ENCODE data around the gene MAP1B.
"Not testable (repeated sequence)": the region's sequence is repeated elsewhere in the genome, so short reads cannot be mapped to it uniquely, and the experiment has no call there.

MAP1B gene

DNA sequence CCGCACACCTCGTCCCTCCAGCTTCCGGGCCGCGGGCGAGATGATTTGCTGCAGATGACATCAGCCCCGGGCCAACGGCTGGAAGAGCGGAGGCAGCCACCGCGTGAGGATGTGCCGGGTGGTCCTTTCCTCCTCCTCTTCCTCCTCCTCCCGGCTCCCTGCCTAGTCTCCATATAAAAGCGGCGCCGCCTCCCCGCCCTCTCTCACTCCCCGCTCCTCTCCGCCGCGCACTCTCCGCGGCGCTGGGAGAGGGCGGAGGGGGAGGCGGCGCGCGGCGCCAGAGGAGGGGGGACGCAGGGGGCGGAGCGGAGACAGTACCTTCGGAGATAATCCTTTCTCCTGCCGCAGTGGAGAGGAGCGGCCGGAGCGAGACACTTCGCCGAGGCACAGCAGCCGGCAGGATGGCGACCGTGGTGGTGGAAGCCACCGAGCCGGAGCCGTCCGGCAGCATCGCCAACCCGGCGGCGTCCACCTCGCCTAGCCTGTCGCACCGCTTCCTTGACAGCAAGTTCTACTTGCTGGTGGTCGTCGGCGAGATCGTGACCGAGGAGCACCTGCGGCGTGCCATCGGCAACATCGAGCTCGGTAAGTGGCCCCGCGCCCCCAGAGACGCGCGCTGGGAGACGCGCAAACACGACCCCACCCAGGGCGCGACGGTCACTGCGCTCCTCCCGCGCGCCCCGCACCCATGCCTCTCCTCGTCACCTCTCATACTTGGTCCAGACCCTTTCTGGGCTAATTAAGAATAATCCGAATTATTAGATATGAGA is at the start of gene MAP1B:
Gene MAP1B (plus strand): TSS at position 345 of the 770 bp plus-strand sequence. CDS start 57 bp downstream, at position 402.
- DNase-seq (ENCODE audit: low spot score), result peak; percentile 86

DNA sequence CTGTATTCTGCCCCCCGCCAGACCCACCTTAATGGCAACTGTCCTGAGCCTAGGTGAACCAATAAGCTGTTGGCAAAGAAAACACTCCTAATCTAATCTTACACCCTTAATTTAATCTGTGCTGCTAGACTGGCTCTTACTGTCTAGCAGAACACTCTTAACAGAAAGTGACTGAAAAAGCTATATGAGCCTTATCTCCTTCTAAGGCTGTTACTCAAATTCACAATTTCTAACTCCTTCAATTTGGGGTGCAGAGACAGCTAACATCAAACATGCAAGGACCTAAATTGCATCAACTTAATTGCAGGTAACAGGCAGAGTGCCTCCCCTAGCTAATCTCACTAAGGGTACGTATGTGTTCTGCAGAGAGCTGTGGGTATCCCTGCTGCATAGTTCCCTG is 49.5 kb upstream of the MAP1B start:
- DNase-seq (ENCODE audit: low spot score), result no peak

DNA sequence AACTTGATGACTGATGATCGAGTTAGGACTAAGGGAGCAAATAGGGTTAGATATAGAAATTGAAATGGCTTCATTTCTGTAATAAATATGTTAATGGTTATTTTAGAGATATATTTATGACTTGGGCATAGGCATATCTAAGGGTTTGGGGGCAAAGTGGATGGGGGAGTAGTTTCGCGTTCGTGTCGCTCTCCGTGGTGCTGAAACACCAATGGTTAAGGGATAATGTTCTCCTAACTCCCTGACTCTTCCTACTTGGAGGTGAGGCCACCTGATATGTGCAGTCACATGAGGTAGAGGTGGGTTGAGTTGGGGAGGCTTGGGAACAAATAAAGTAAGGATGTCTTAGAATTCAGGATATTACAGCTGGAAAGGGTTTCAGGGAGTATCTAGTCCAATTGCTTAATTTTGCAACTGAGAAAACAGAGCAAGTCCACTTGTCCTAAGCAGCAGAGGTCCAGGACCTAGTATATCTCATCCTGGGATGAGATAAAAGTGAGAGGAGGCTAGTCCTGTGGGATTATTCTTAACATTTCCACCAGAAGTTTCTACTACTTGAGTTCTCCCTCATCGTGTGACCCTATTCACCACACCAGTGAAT is 44.0 kb upstream of the MAP1B start:
- peak; percentile 7 for DNase-seq (ENCODE audit: low spot score)

DNA sequence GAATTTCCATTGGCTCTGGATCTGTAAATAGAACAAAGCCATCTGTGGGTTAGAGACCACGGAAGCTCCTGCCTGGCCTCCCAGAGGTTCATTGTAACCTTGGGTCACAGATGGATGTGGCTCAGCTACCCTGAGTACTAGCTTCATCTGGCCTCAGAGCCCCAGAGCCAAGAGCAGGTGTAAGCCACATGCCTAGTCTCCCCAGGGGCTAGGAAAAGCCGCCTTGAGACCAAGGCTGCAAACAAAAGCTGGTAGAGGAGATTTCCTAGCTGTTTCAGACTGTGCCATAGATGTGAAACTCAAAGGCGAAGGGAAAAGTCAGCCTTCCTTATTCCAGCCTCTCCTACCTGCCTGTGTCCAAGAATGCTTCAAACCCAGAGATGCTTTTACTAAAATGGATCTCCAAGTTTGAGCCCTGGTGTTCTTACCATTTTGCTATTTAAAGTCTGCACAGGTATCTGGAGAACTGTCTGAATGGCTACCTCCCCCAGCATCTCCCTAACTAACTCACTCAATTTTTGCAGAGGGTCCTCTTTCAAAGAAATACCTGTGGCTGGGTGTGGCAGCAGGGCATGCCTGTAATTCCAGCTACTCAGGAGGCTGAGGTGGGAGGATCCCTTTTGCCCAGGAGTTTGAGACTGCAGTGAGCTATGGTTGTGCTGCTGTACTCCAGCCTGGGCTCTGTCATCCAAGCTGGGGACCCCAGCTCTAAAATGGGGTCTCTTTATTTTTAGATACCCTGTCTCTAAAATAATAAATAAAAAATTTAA is 42.3 kb upstream of the MAP1B start:
- DNase-seq (ENCODE audit: low spot score), result no peak

DNA sequence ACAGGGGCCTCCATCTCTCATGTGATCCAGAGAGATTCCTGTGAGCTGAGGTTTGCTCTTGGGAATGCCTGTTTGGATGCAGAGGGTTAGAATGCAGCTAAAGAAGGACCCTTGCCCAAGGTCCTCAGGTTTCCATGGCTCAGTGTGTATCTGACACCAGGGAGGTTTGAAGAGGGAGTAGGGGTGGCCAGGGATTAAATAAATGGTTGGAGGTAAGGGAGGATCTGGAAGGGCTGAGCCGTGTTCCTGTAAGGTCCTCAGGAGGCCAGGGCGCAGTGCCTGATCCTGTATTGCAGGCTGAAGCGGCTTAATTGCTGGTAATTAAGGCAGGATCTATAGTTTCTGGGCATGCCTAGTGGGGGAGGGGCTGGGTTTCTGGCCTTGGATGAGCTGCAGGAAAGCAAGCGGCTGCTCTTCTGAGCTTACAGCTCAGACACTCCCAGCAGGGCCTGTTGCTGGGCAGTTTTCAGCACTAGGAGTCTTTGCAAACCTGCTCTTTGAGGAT is 41.5 kb upstream of the MAP1B start:
- DNase-seq (ENCODE audit: low spot score), result peak; percentile 23

DNA sequence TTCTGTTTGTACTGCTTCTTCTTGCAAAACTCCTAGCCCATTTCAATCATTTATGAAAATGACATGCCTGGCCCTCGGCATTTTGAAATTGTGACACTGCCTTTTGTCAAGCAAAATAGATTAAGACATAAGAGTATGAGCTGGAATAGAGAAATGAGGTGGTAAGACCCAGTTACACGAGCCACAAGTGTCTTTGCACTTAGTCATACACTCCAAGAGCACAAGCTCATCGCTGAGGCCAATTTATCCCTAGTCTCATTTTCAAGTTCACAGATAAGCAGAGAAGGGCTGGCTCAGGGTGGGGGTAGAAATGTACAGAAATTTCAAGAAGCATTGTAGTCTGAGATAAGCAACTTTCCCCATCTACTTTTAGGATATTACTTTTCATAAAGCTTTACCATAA is 40.6 kb upstream of the MAP1B start:
- DNase-seq (ENCODE audit: low spot score), result peak; percentile 78

DNA sequence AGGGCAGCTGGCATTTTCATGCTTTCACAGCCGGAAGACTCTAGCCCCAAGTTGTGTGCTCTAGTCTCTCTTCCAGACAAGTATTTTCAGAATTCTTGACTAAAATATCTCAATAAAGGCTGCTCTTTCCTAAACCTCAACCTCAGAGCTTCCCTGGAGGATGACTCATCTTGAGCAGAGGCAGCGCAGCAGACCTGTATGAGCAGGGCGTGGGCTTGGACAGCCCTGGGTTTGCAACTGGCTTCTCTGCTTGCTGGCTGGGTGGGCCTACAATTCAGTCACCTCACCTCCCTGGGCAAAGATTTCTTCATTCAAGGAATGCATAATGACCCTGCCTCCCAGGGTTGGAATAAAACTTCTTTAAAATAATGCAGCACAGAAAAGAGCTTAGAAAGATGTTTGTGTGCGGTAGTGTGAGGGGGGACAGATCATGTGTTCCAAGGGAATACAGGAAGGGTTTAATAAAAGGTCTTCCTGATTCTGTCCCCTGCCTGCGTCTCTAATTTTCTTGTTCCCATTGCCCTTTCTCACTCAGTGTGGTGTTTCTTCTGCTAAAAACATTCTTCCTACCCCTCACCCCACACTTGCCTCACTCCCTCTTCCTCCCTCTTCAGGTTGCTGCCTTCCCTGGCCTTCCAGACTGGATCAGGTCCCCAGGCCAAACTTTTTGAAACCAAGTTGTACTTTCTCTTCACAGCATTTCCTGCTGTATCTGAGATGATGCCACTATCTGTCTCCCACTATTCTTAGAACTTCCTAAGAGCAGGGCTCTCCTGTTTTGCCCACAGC is 39.4 kb upstream of the MAP1B start:
- peak; percentile 86 for DNase-seq (ENCODE audit: low spot score)

DNA sequence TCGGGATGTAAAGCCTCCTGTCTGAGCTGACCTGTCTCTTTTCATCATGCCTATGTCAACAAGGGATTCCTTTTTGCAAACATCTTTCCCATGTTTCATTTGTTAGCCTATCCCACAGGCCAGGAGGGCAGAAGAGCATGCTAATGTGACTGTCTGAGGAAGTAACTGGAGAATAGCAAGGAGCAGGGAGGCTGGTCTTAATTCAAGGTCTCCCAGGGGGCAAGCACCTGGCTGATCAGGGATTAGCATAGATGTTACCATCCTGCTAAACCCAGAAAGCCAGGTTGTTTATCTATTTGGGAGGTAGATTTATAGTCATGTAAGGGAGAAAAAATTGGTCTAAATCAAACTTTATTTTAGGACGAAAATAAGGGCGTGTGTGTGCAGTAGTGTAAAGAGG is 36.7 kb upstream of the MAP1B start:
- no peak for DNase-seq (ENCODE audit: low spot score)

DNA sequence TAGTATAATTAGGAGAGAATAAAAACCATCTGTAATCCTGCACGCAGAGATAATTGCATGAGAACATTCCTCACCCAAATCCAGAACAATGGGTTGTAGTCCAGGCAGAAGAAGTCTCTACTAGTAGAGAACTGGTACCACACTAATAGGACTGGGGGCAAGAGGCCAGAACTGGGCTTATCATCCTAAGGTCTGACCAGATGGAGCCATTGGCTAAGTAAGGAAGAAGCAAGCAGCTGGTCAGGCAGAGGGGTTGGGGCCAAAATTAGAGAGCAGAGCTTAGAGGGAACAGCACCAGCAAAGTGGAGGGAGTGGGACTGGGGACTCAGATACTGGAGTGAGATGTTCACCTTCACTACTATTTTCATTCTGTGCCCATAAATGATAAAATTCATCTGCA is 35.4 kb upstream of the MAP1B start:
- DNase-seq (ENCODE audit: low spot score), result no peak

DNA sequence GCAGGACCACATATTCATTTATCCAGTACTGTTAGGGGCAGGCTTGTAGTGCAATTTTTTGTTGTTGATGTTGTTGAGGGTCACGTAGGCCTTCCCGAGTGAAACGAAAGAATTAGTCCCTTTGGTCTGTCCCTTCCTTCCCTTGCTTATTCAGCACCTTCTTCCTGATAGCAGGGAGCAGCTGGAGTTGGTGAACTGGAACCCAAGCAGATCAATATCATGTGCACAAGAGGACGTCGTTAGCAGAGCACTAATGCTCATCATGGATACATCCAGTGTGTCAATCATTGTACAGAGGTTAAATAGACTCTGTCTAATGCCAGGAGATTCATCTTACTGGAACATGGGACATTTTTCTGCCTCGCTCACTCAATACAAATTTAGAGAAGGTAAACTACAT is 33.0 kb upstream of the MAP1B start:
- no peak for DNase-seq (ENCODE audit: low spot score)

DNA sequence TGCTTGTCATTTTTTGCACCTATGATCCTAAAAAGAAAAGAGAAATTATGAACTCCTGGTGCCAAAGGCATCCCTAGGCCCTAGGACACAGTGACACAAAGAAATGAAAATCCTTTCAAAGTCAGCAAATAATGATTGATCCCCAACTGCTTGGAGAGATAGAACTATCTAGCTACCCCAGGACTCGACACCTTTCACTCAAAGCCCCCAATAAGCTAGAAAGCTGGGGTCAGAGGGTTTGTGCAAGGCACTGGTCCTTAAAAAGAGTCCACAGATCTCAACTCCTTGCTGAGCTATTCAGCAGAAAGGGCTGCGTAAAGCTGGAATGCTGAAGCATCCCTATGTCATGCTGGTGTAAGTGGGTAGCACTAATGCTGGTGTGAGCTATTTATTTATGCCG is 31.8 kb upstream of the MAP1B start:
- no peak for DNase-seq (ENCODE audit: low spot score)

DNA sequence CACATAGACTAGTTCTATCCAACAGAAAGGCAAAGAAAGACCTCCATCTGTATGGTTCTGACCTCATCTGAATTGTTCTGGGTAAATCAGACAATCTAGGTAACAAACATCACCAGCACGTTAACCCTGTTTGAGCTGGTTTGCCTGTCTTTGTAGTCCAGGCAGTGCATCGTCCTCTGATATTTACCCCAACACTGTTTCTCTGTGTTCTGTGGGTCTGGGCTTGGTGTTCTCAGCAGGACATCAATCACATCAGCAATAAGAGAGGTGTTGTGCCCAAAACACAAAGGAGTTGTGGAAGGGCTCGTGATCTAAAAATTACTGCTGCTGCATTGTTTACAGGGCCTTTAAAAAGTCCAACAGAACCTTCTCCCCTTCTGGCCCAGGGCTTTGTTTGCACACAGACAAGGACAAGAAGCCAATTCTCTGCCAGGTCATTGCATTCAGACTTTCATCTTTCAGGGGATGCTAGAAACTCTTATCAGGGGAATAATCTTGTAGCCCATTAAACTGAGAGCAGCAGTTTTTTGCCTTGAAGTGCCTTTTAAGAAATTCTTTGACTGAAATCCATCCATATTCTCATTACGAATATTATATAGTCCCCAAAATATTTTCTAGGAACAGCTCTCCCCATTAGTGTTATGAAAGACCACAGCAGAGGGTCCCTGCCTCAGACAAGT is 30.5 kb upstream of the MAP1B start:
- no peak for DNase-seq (ENCODE audit: low spot score)

DNA sequence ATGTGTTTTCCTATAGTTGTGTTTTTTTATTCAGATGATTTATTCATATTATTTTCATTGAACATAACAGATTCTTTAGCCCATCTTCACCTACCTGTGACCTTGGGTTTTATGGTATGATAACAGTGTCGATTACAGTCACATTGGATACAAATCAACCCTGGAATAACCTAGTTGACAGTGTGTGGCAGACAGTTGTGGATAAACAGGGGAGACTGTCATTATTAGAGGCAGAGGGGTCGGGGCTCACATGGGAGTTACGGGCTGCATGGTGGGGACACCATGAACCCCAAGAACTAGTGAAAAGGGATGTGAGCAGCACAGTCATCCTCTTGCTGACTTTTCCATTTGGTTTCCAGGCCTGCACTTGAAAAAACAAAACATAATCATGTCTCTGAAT is 29.9 kb upstream of the MAP1B start:
- no peak for DNase-seq (ENCODE audit: low spot score)

DNA sequence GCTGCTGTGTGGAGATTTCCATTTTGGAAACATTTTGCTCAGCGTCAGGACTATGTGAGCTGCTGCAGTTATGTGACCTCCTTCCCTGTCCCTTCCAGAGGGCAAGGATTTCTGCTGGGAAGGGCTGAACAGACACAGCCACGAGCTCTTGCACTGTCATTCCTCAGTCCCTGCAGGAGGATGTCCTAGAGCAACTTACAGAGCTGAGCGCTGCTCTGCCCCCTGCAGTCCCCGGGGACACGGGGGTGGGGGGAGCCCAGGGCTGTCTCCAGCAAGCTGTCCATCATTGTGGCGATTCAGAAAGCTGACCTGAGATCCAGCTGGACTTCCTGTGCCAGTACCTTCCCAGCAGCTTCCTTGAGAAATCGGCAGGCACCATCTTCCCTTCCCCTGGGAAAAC is 28.0 kb upstream of the MAP1B start:
- DNase-seq (ENCODE audit: low spot score), result peak; percentile 9

DNA sequence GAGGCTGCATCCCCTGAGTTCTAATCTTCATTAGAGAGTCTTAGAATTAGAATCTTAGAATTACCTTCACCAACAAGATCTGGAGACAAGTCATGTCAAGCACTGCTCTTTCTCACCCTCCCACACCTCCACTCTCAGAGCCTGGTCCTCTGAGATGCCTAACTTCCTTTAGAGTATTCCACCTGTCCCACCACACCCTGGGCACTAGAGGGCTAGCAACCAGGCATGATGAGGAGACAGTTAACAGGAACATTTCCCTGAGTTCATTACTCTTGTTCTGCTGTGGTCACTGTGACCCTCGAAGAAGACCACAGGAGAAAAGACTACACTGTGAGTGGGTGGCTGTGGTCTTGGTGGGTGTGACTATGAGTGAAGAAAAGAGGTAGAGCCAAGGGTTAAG is 25.2 kb upstream of the MAP1B start:
- no peak for DNase-seq (ENCODE audit: low spot score)

DNA sequence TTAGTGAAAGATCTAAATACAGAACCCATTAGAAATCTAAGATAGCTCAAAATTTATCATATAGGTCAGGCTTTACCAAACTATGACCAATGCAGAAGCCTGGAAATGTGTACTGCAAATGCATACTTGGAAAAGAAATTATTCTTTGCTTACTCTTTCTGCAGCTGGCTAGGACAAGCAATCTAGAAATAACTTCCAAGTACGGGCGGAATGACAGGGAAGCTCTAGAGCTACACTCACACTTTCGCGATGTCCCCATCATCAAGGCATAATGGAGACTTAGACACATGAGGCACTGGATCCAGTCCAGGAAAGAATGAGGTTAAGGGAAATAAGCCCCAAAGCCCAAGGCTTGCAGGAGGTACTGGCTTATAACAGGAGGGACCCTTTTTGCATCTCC is 22.4 kb upstream of the MAP1B start:
- no peak for DNase-seq (ENCODE audit: low spot score)

DNA sequence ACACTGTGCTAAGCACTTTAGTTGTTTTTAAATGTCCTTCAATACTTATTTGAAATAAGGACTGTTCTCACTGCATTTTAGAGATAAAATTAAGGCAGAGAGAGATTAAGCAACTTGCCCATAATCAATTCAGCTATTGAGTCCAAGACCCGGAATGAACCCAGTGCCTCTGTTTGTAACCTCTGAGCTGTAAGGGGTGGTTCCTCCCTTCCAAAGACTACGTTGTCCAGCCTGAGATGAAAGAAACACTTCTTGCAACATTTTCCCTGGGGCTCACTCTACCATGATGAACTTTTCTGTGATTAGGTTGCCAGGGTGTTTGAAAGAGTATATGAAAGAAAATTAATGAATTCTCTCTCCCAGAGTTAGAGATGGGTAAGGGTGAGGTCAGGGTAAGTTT is 22.0 kb upstream of the MAP1B start:
- DNase-seq (ENCODE audit: low spot score), result no peak

DNA sequence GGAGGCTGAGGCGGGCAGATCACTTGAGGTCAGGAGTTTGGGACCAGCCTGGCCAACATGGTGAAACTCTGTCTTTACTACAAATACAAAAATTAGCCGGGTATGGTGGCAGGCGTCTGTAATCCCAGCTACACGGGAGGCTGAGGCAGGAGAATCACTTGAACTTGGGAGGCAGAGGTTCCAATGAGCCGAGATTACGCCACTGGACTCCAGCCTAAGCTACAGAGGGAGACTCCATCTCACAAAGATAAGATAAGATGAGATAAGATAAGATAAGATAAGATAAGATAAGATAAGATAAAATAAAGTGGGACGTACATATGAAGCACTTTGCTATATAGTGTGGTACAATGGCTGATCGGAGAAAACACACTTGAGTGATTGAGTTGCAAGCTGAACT is 17.6 kb upstream of the MAP1B start:
- DNase-seq (ENCODE audit: low spot score), result not testable (repeated sequence)

DNA sequence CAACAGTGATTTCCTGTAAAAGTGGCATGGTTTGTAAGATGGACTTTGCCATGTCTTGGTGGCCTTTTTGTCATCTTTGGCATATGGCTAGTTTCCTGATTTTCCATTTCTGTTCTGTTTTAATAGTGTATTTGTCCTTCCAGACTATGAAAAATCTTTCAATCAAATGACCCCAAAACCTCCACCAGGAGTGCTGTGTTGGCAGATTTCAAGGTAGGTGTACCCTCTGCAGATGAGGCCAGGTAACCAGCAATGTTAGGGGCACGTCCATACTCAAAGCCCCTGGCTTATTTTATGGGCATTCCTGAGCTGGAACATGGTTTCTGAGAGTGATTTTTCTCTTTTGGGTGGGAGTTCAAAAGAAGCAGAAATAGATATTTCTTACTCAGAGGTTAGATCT is 15.2 kb upstream of the MAP1B start:
- no peak for DNase-seq (ENCODE audit: low spot score)

DNA sequence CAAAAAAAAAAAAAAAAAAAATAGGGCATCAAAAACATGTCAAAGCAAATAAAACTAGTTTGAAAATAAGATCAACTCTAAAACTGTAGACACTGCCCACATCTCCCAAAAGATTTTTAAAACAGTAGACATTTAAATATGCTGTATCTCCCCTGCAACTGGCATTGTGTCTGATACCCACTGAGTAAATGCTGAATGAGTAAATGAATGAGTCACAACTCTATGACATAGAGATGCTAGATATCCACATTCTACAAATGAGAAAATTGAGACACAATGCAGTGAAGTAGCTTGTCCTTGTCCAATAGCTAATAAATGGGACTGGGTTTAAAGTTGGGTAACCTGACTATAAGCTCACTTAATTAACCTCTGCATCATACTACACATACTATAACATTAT is 14.1 kb upstream of the MAP1B start:
- DNase-seq (ENCODE audit: low spot score), result peak; percentile 49

DNA sequence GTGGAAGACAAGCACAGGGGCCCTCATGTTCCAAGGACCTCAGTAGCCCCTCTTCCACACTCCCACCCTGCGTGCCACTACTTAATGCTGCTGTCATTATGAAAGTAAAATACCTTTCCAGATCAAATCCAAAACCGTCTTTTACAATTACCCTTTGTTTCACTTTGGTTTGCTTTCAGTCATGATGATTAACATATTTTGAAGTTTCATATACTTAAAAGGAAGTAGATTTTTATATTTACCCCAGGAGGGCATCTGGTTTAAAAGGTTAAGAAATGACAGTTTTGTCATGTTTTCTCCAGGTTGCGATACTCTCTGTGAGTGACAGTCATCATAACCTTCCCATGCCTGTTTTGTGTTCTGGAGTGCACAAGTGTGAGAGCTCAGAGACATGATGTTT is 13.5 kb upstream of the MAP1B start:
- DNase-seq (ENCODE audit: low spot score), result no peak

Measured in GM03348 (cell line).